Stimulated activated CD4-positive, alpha-beta T cell treated with anti-CD3 and anti-CD28 coated beads, Interleukin-4, amount 100 ng/mL, for 48 hours (primary cell): Measurements from ENCODE around the gene CD74.
A peak's percentile ranks its signal among the peaks of the same experiment; 100 is the strongest.
"Not testable (repeated sequence)": the region's sequence is repeated elsewhere in the genome, so short reads cannot be mapped to it uniquely, and the experiment has no call there.

Experiments used
- DNase-seq, 2 donors: peaks; one replicate each; pipeline ENCODE4 v3.0.0-alpha.2; 2020; ENCODE audit warnings: low read depth in 2 of 2

Gene CD74

GRCh38 chr5:150412319-150413175 lies at the start of gene CD74:
TSS of gene CD74 (minus strand) at chr5:150412910. CDS start at chr5:150412749, 161 bp downstream.
- DNase-seq: peak; percentile 79 to 84

GRCh38 chr5:150461231-150461630 lies 48.5 kb upstream of the CD74 start:
- no peak for DNase-seq

GRCh38 chr5:150460781-150461180 lies 48.1 kb upstream of the CD74 start:
- DNase-seq: no peak

GRCh38 chr5:150458802-150459557 lies 46.3 kb upstream of the CD74 start:
- DNase-seq: peak; percentile 78 to 93

GRCh38 chr5:150457562-150458240 lies 45.0 kb upstream of the CD74 start:
- no peak for DNase-seq

GRCh38 chr5:150457121-150457520 lies 44.4 kb upstream of the CD74 start:
- no peak for DNase-seq

GRCh38 chr5:150454492-150455229 lies 42.0 kb upstream of the CD74 start:
- DNase-seq: no peak

GRCh38 chr5:150454027-150454426 lies 41.3 kb upstream of the CD74 start:
- DNase-seq: not testable (repeated sequence)

- no peak for DNase-seq
Observed at GRCh38 chr5:150452914-150453313, 40.2 kb upstream of the CD74 start.

GRCh38 chr5:150451594-150451993 lies 38.9 kb upstream of the CD74 start:
- DNase-seq: no peak

- peak; percentile 92 to 96 for DNase-seq
Observed at GRCh38 chr5:150449517-150450339, 37.0 kb upstream of the CD74 start, which contains the start of gene RPS14. TSS of gene RPS14 (minus strand) at chr5:150449739. CDS start at chr5:150447733, 2,006 bp downstream.

GRCh38 chr5:150448952-150449516 lies 36.3 kb upstream of the CD74 start:
- no peak for DNase-seq

- no peak for DNase-seq
Observed at GRCh38 chr5:150448334-150448733, 35.6 kb upstream of the CD74 start.

GRCh38 chr5:150447188-150447587 lies 34.5 kb upstream of the CD74 start:
- DNase-seq: no peak

- no peak for DNase-seq
Observed at GRCh38 chr5:150446583-150446982, 33.9 kb upstream of the CD74 start.

- no peak for DNase-seq
Observed at GRCh38 chr5:150446088-150446487, 33.4 kb upstream of the CD74 start.

GRCh38 chr5:150444770-150445169 lies 32.1 kb upstream of the CD74 start:
- DNase-seq: no peak

- no peak for DNase-seq
Observed at GRCh38 chr5:150443242-150444075, 30.7 kb upstream of the CD74 start.

GRCh38 chr5:150442699-150443080 lies 30.0 kb upstream of the CD74 start:
- DNase-seq: no peak
